GM13976 (cell line): ENCODE results near the gene IL1RAPL2.

Experiments used
- DNase-seq: peaks from one replicate; pipeline ENCODE4 v3.0.0; 2012; ENCODE audit warnings: low spot score
- in situ Hi-C: fragments of 300-500 bp; cut with MboI; formaldehyde crosslinking; loops from one replicate; pipeline ENCODE4 v1.12.0; 2022; ENCODE audit warnings: low sequenced_read_pairs, mixed read lengths, inconsistent platforms; ENCODE audit not compliant: unreplicated experiment
- TF ChIP-seq, protein P1 (sequence below): IDR thresholded peaks from 2 replicates; pipeline ENCODE4 v1.5.1; 2012; ENCODE audit warnings: borderline replicate concordance, mild to moderate bottlenecking; ENCODE audit not compliant: insufficient read depth; ENCODE audit errors: extremely low read depth, missing control alignments, control extremely low read depth

IL1RAPL2 gene

DNA sequence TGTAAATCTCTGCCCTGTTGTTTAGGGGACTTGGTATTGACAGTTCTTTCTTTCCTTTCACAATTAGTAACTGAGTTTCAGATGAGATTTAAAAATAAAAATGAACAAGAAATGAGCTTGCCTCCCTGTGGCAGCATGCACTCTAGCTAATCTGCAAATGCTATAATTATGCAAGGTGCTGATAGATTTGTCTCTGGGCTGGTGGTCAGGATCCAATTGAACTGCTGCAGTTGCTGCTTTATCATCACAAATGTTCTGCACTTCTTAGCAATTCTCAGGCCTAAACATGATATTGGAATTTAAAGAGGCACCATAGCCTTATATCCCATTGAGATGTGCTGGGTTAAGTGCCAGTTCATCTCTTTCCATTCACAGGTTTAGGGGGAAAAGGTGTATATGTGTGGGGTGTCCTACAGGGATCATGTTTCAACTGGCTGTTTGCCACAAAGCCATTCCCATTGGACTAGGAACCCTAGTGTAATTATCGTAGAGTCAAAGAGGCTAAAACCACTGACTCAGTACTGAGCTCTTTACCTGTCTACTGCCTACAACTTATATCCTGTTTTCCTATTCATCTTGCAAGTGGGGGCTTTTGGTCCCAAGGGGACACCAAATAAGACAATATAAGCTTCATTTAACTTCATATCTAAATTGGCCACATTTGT is 914.8 kb downstream of the IL1RAPL2 start:
- TF ChIP-seq, protein P1, sequence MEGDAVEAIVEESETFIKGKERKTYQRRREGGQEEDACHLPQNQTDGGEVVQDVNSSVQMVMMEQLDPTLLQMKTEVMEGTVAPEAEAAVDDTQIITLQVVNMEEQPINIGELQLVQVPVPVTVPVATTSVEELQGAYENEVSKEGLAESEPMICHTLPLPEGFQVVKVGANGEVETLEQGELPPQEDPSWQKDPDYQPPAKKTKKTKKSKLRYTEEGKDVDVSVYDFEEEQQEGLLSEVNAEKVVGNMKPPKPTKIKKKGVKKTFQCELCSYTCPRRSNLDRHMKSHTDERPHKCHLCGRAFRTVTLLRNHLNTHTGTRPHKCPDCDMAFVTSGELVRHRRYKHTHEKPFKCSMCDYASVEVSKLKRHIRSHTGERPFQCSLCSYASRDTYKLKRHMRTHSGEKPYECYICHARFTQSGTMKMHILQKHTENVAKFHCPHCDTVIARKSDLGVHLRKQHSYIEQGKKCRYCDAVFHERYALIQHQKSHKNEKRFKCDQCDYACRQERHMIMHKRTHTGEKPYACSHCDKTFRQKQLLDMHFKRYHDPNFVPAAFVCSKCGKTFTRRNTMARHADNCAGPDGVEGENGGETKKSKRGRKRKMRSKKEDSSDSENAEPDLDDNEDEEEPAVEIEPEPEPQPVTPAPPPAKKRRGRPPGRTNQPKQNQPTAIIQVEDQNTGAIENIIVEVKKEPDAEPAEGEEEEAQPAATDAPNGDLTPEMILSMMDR = no peak
- no peak for DNase-seq
- in situ Hi-C loops = no loop called here

DNA sequence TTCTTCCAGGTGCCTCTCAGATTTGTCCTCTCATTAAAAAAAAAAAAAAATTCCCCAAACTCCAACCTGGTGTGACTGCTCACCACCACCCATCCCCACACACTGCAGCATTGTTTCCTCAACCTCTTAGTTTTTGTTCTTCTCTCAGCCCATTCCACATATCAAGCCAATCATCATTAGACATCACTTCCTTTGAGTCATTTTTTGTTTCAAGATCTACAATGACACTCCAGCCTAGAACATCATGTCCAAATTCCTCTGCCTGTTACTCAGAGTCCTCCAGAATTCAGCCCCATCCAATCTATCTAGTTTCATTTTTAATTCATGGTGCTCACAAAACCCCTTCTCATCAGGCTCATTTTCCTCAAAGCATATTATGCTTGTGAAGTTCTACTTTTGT is 917.0 kb downstream of the IL1RAPL2 start:
- TF ChIP-seq, protein P1 = no peak
- no peak for DNase-seq
- in situ Hi-C loops = no loop called here

DNA sequence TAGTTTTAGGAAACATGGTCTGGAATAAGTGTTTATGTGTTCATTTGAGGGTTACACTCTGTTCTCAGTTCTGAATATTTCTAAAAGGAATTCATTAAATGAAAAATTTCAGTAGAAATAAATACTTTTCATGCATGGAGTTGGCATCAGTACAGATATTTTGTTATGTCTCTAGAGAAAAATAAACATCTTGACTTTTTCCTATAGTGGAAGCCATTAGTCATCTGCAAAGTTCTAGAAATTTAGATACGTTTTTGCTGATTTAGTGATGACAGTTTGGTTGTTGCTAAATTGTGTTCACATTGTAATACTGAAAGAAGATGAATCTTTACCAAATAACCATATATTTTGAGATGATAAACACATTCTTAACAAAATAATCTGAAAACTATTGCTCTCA is 922.7 kb downstream of the IL1RAPL2 start:
- TF ChIP-seq, protein P1 = no peak
- DNase-seq = no peak
- in situ Hi-C loops = no loop called here

DNA sequence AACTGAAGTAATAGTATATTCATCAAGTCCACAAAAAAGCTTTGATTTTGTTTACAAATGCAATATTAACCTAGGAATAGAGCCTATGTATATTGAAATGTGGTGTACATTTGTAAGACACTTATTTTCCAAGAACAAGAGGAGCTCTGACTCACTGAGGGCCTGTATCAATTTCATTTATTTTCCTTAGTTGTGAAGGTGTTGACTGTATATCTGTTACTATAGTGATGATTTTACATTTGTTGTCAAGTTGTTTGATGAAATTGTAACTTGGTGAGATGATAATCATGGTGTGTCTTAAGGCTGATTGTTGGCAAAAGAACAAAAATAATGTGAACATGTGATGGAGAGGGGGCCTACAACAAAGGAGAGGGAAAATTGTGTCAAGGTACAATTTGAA is 929.4 kb downstream of the IL1RAPL2 start:
- TF ChIP-seq, protein P1 = no peak
- DNase-seq = no peak
- in situ Hi-C loops = no loop called here

DNA sequence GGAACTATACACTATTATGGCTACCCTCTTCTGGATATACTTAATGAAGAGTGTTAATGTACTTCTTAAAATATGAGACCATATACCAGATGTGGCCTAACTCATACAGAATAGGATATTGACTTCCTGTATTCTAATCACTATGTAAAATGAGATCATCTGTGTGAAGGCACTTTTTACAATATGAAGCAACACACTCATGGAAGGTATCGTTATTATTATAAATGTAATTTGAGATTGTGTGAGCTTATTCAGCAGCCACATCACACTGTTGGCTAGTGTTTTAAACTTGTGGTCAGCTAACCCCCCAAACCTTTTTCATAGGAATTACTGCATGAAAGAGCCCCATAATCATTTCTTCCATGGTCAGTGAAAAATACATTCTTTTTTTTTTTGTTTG is 936.3 kb downstream of the IL1RAPL2 start:
- TF ChIP-seq, protein P1 = no peak
- in situ Hi-C loops = no loop called here
- DNase-seq = no peak

DNA sequence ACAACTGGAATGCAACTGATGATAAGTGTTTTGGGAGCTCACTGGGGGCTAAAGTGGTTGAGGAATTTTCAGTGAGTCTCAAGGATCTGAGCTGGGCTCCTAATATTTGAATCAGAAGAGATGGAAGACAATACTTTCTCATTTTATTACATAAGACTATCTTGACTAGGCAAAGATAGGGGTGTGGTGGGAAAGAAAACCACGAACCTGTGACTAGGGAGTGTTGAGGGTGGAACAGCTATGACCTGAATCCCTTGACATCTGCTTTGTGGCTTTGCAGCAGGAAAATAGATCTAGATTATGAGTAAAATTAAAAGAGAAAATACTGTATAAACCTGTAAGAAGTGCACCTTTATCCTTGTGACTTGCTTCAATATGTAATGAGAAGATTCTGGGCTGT is 949.6 kb downstream of the IL1RAPL2 start:
- DNase-seq = no peak
- TF ChIP-seq, protein P1 = no peak
- in situ Hi-C loops = no loop called here
